Upper lobe of left lung (tissue), 6 donors: ENCODE results near the gene MCTP2. TPM values are rescaled to one million over a fixed set of nuclear protein-coding genes. Genes with fewer than 3 reads are reported as not detected.
"Not testable (repeated sequence)": the region's sequence is repeated elsewhere in the genome, so short reads cannot be mapped to it uniquely, and the experiment has no call there.

Experiments
- ATAC-seq, 2 donors: fragments of 200-7000 bp; cut with Tn5 transposase; one replicate each; pipeline ENCODE4 v1.9.1; 2022; ENCODE audit warnings: mild to moderate bottlenecking in 2 of 2, moderate library complexity in 2 of 2; ENCODE audit not compliant: low FRiP score in 2 of 2
- DNase-seq, 2 donors: peaks; one replicate each; pipeline ENCODE4 v3.0.0-alpha.2; 2019 to 2020
- H3K27ac ChIP-seq, 4 donors: fragments of 200-600 bp; sonication (generic); one replicate each; pipeline ENCODE4 v1.5.1; 2016 to 2019
- H3K27me3 ChIP-seq, 4 donors: fragments of 200-600 bp; sonication (generic); one replicate each; pipeline ENCODE4 v1.5.1; 2017 to 2019
- H3K36me3 ChIP-seq, 4 donors: fragments of 200-600 bp; sonication (generic); one replicate each; pipeline ENCODE4 v1.5.1; 2016 to 2019
- H3K4me1 ChIP-seq, 4 donors: fragments of 200-600 bp; sonication (generic); one replicate each; pipeline ENCODE4 v1.5.1; 2018 to 2019
- H3K4me3 ChIP-seq, 4 donors: fragments of 200-600 bp; sonication (generic); one replicate each; pipeline ENCODE4 v1.5.1; 2017 to 2019; ENCODE audit warnings: mild to moderate bottlenecking in 2 of 4, moderate library complexity in 1 of 4
- H3K9me3 ChIP-seq, 4 donors: fragments of 200-600 bp; sonication (generic); one replicate each; pipeline ENCODE4 v1.5.1; 2018 to 2019
- CTCF ChIP-seq, 6 experiments: fragments of 450-650 bp in 4 of 6; fragments of 200-600 bp in 2 of 6; sonication (generic) in 2 of 6; IDR thresholded peaks; one replicate each; pipeline ENCODE4 v1.5.1; 2016 to 2019; ENCODE audit warnings: antibody characterized with exemption in 6 of 6
- EP300 ChIP-seq, 4 donors: sonication (generic); formaldehyde crosslinking; IDR thresholded peaks; one replicate each; pipeline ENCODE4 v1.5.1; 2017; ENCODE audit warnings: antibody characterized with exemption in 4 of 4, control low read depth in 2 of 4
- POLR2A ChIP-seq, 4 donors: fragments of 450-650 bp; IDR thresholded peaks; one replicate each; pipeline ENCODE4 v1.5.1; 2016 to 2017; ENCODE audit warnings: antibody characterized with exemption in 4 of 4, mild to moderate bottlenecking in 2 of 4
- POLR2AphosphoS5 ChIP-seq, 2 donors: sonication (generic); formaldehyde crosslinking; IDR thresholded peaks; one replicate each; pipeline ENCODE4 v1.5.1; 2017; ENCODE audit warnings: antibody characterized with exemption in 2 of 2
- WGBS, 2 donors: methylation state at CpG; one replicate each; pipeline ENCODE4 v1.1.5; 2017 to 2018; 5-methylcytosine and 5-hydroxymethylcytosine counted together
- total RNA-seq, 6 donors: library from RNA; depleted of rRNA in 4 of 6; stranded (reverse); fragments of >200 nt in 4 of 6; gene quantifications; one replicate each; pipeline versions ENCODE4 v1.1.0 to v1.2.1, GENCODE V29; 2016 to 2021
- donor health status: DM: no; HTN: no; CAD: no; lungs with moderate emphysema.
- donor health status: DM: no; HTN: yes; CAD: no; lungs with severe emphysema.

The MCTP2 gene
- total RNA-seq, 6 donors from 2014 or later = 33.4 to 64.8 (median 48.5) TPM

- no peak for DNase-seq
- no peaks in the 10 kb centered on the region for H3K4me1 ChIP-seq
- no peaks in the 10 kb centered on the region for H3K9me3 ChIP-seq
- no peak for TF ChIP-seq EP300 (IDR thresholded peaks at IDR 0.05)
- no peak for TF ChIP-seq POLR2A (IDR thresholded peaks at IDR 0.05)
- TF ChIP-seq POLR2AphosphoS5 (IDR thresholded peaks at IDR 0.05) = no peak
- no peak for TF ChIP-seq CTCF (IDR thresholded peaks at IDR 0.05)
- no peak overlapping the region for H3K27ac ChIP-seq
- WGBS, 2 donors = 74 to 77% methylated on average over 3 of the region's 3 CpGs
- no peaks in the 10 kb centered on the region for H3K36me3 ChIP-seq
- no peak for ATAC-seq
- no peaks in the 10 kb centered on the region for H3K27me3 ChIP-seq
- H3K4me3 ChIP-seq = no peak overlapping the region
Observed at GRCh38 chr15:94493176-94493575, 261.8 kb downstream of the MCTP2 start.

DNA sequence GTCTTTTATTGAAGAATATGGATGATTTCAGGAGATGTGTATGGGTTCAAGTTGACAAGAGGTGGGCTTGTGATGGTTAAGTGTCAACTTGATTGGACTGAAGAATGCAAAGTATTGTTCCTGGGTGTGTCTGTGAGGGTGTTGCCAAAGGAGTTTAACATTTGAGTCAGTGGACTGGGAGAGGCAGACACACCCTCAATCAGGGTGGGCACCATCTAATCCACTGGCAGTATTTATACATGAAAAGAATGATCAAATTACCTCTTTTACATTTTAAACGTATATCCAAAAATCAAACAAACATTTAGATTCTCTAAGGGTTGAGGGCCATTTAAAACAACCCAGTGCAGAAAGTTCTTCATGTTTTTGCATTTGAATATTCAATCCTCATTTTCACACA, 262.2 kb downstream of the MCTP2 start:
- DNase-seq, H3K27me3 ChIP-seq, H3K9me3 ChIP-seq, H3K27ac ChIP-seq, H3K4me1 ChIP-seq, ATAC-seq, H3K36me3 ChIP-seq, H3K4me3 ChIP-seq: not testable (repeated sequence)
- WGBS, 2 donors = 74 to 80% methylated on average over 1 of the region's 1 CpG

DNA sequence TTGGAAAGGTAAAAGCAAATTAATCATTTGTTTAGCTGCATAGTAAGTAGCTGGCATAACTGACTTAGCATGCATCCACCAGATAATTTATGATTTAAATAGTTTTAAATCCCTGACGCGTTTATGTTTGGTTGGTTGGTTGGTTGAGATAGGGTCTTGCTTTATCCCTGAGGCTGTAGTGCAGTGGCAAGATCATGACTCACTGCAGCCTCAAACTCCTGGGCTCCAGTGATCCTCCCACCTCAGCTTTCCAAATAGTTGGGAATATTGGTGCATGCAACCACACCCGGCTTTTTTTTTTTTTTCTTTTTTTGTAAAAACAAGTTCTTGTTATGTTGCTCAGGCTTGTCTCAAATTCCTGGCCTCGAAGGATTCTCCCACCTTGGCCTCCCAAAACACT, 263.4 kb downstream of the MCTP2 start:
- DNase-seq = no peak
- Histone ChIP-seq H3K36me3 (no peaks in the 10 kb centered on the region), H3K27ac (no peak overlapping the region), H3K4me3 (no peak overlapping the region), H3K4me1 (no peaks in the 10 kb centered on the region), H3K27me3 (no peaks in the 10 kb centered on the region), H3K9me3 (no peaks in the 10 kb centered on the region)
- WGBS, 2 donors = 84 to 88% methylated on average over 4 of the region's 4 CpGs
- TF ChIP-seq POLR2A (IDR thresholded peaks at IDR 0.05) (no peak), CTCF (IDR thresholded peaks at IDR 0.05) (no peak), POLR2AphosphoS5 (IDR thresholded peaks at IDR 0.05) (no peak), EP300 (IDR thresholded peaks at IDR 0.05) (no peak)
- ATAC-seq = no peak

DNA sequence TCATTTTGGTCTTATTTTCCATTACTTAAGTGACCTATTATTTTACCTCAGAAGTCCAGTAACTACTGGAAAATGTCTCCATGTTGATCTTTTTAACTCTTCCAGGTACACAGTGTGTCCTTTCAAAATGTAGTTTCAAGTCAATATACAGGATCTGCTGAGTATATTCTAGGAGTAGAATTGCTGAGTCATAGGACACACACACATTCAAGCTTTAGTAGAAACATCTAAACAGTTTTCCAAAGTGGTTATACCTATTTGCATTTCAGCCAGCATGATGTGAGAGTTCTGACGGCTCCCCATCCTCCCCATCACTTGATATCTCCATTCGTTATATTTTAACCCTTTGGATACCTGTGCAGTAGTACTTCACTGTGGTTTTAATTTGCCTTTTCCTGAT, 271.9 kb downstream of the MCTP2 start:
- H3K4me3 ChIP-seq = no peak overlapping the region
- H3K36me3 ChIP-seq = no peaks in the 10 kb centered on the region
- H3K27me3 ChIP-seq = no peaks in the 10 kb centered on the region
- 65 to 73% methylated on average over 2 of the region's 2 CpGs for WGBS, 2 donors
- DNase-seq = no peak
- no peak for ATAC-seq
- no peaks in the 10 kb centered on the region for H3K4me1 ChIP-seq
- H3K9me3 ChIP-seq = no peaks in the 10 kb centered on the region
- TF ChIP-seq EP300 (IDR thresholded peaks at IDR 0.05) (no peak), POLR2A (IDR thresholded peaks at IDR 0.05) (no peak), CTCF (IDR thresholded peaks at IDR 0.05) (no peak), POLR2AphosphoS5 (IDR thresholded peaks at IDR 0.05) (no peak)
- no peak overlapping the region for H3K27ac ChIP-seq

DNA sequence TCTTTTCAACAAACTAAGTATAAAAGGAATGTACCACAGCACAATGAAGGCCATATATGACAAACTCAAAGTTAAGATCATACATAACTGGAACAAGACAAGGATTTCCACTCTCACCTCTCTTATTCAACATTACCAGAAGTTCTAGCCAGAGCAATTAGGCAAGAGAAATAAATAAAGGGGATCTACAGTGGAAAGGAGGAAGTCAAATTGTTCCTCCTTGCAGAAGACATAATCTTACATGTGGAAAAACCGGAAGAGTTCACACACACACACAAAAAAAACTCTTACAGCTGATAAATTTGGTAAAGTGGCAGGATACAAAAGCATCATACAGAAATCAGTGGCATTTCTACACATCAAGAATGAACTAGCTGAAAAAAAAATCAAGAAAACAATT, 277.9 kb downstream of the MCTP2 start:
- DNase-seq (no peak), ATAC-seq (no peak)
- Histone ChIP-seq H3K4me1 (no peaks in the 10 kb centered on the region), H3K36me3 (no peaks in the 10 kb centered on the region), H3K27me3 (no peaks in the 10 kb centered on the region), H3K27ac (no peak overlapping the region), H3K4me3 (no peak overlapping the region), H3K9me3 (no peaks in the 10 kb centered on the region)
- TF ChIP-seq CTCF (IDR thresholded peaks at IDR 0.05) (no peak), POLR2AphosphoS5 (IDR thresholded peaks at IDR 0.05) (no peak), POLR2A (IDR thresholded peaks at IDR 0.05) (no peak), EP300 (IDR thresholded peaks at IDR 0.05) (no peak)
- 67 to 76% methylated on average over 1 of the region's 1 CpG for WGBS, 2 donors
